ENCODE results near the gene RCVRN.

The RCVRN gene

GRCh38 chr17:9900044-9900594, 5.0 kb downstream of the RCVRN start:
- in situ Hi-C loops (cut with HindIII; ENCODE audit: low sequenced_read_pairs): no loop called here

GRCh38 chr17:9899280-9900043, 5.6 kb downstream of the RCVRN start:
- in situ Hi-C loops (cut with HindIII; ENCODE audit: low sequenced_read_pairs): no loop called here

GRCh38 chr17:9898812-9899211, 6.3 kb downstream of the RCVRN start:
- in situ Hi-C loops (cut with HindIII; ENCODE audit: low sequenced_read_pairs): no loop called here

- in situ Hi-C loops (cut with HindIII; ENCODE audit: low sequenced_read_pairs): no loop called here
These were observed 7.6 kb downstream of the RCVRN start for GRCh38 chr17:9897372-9897968.

- in situ Hi-C loops (cut with HindIII; ENCODE audit: low sequenced_read_pairs): no loop called here
These were observed 9.1 kb downstream of the RCVRN start for GRCh38 chr17:9895923-9896322.

GRCh38 chr17:9894231-9894630, 10.8 kb downstream of the RCVRN start:
- in situ Hi-C loops (cut with HindIII; ENCODE audit: low sequenced_read_pairs): loop anchor here (5.0 kb wide), 1 partner anchor 67 kb away; the partner anchor contains the start of gene GLP2R

GRCh38 chr17:9893411-9894012, 11.6 kb downstream of the RCVRN start:
- in situ Hi-C loops (cut with HindIII; ENCODE audit: low sequenced_read_pairs): loop anchor here (5.0 kb wide), 1 partner anchor 66 kb away; the partner anchor contains the start of gene GLP2R

GRCh38 chr17:9890124-9890523, 14.9 kb downstream of the RCVRN start:
- in situ Hi-C loops (cut with HindIII; ENCODE audit: low sequenced_read_pairs): loop anchor here (5.0 kb wide), 1 partner anchor 63 kb away; the partner anchor contains the start of gene GLP2R

- in situ Hi-C loops (cut with HindIII; ENCODE audit: low sequenced_read_pairs): no loop called here
These were observed 17.6 kb downstream of the RCVRN start for GRCh38 chr17:9887508-9887907.

GRCh38 chr17:9886141-9886930, 18.7 kb downstream of the RCVRN start:
- in situ Hi-C loops (cut with HindIII; ENCODE audit: low sequenced_read_pairs): no loop called here

GRCh38 chr17:9883451-9883850, 21.6 kb downstream of the RCVRN start:
- in situ Hi-C loops (cut with HindIII; ENCODE audit: low sequenced_read_pairs): no loop called here

- in situ Hi-C loops (cut with HindIII; ENCODE audit: low sequenced_read_pairs): no loop called here
These were observed 24.5 kb downstream of the RCVRN start for GRCh38 chr17:9880582-9880999.

- in situ Hi-C loops (cut with HindIII; ENCODE audit: low sequenced_read_pairs): no loop called here
These were observed 26.1 kb downstream of the RCVRN start for GRCh38 chr17:9878786-9879525.

- in situ Hi-C loops (cut with HindIII; ENCODE audit: low sequenced_read_pairs): no loop called here
These were observed 26.7 kb downstream of the RCVRN start for GRCh38 chr17:9878356-9878755.

- in situ Hi-C loops (cut with HindIII; ENCODE audit: low sequenced_read_pairs): no loop called here
These were observed 29.6 kb downstream of the RCVRN start for GRCh38 chr17:9875441-9875840.

- in situ Hi-C loops (cut with HindIII; ENCODE audit: low sequenced_read_pairs): no loop called here
These were observed 30.3 kb downstream of the RCVRN start for GRCh38 chr17:9874722-9875121.

- in situ Hi-C loops (cut with HindIII; ENCODE audit: low sequenced_read_pairs): no loop called here
These were observed 32.2 kb downstream of the RCVRN start for GRCh38 chr17:9872852-9873251.

- in situ Hi-C loops (cut with HindIII; ENCODE audit: low sequenced_read_pairs): no loop called here
These were observed 36.5 kb downstream of the RCVRN start for GRCh38 chr17:9868552-9868951.

GRCh38 chr17:9865586-9865985, 39.5 kb downstream of the RCVRN start:
- in situ Hi-C loops (cut with HindIII; ENCODE audit: low sequenced_read_pairs): no loop called here

GRCh38 chr17:9862949-9863348, 42.1 kb downstream of the RCVRN start:
- in situ Hi-C loops (cut with HindIII; ENCODE audit: low sequenced_read_pairs): no loop called here
